GM18507 (cell line): ENCODE results near the gene PPTC7.

ENCODE experiments used
- DNase-seq: peaks from one replicate; pipeline ENCODE4 v3.0.0; 2011; ENCODE audit warnings: low read depth; ENCODE audit not compliant: insufficient read length; ENCODE audit errors: extremely low spot score
- FAIRE-seq: peaks from 2 replicates; lab custom pipeline; 2011; peaks lifted over from hg19 to GRCh38; lab: Jason Lieb, UNC

Gene PPTC7

GRCh38 chr12:110503432-110503831 lies 79.7 kb downstream of the PPTC7 start:
- FAIRE-seq (no peak), DNase-seq (no peak)

GRCh38 chr12:110501752-110502738 lies 81.1 kb downstream of the PPTC7 start, which contains the start of the genes RAD9B and VPS29:
Gene RAD9B, plus strand, starts transcription at chr12:110502331. Its CDS starts 7 bp downstream, at chr12:110502338.
Gene VPS29, minus strand, starts transcription at chr12:110502111. Its CDS starts 60 bp downstream, at chr12:110502051.
- FAIRE-seq (peak; percentile 96), DNase-seq (peak; percentile 83)

GRCh38 chr12:110501399-110501751 lies 81.7 kb downstream of the PPTC7 start:
- FAIRE-seq = peak; percentile 46
- peak; percentile 11 for DNase-seq

GRCh38 chr12:110498984-110499706 lies 84.0 kb downstream of the PPTC7 start:
- FAIRE-seq = no peak
- DNase-seq = no peak
